Mesenchymal stem cell (in vitro differentiated cells and primary cell): ENCODE results near the gene ZNF628.

Source experiments
- DNase-seq: peaks from one replicate; pipeline ENCODE4 v3.0.0-alpha.2; 2013
- H2AFZ ChIP-seq: one replicate; pipeline ENCODE4 v1.6.1; 2013; ENCODE audit warnings: low read depth, mild to moderate bottlenecking, control low read depth, inconsistent platforms, low read length, moderate library complexity
- H2AK5ac ChIP-seq: 2 replicates; pipeline ENCODE4 v1.6.1; 2013; ENCODE audit warnings: low read length, moderate library complexity, mild to moderate bottlenecking, inconsistent platforms; ENCODE audit not compliant: severe bottlenecking
- H2BK120ac ChIP-seq: one replicate; pipeline ENCODE4 v1.6.1; 2013; ENCODE audit warnings: low read depth, mild to moderate bottlenecking, inconsistent platforms, low read length, moderate library complexity
- H2BK12ac ChIP-seq, 2 experiments: one replicate each; pipeline ENCODE4 v1.6.1; 2013; ENCODE audit warnings: inconsistent platforms in 2 of 2, low read length in 2 of 2, mild to moderate bottlenecking in 2 of 2, moderate library complexity in 2 of 2, control low read depth in 1 of 2
- H2BK15ac ChIP-seq: one replicate; pipeline ENCODE4 v1.6.1; 2013; ENCODE audit warnings: mild to moderate bottlenecking, low read depth, inconsistent platforms; ENCODE audit not compliant: poor library complexity, severe bottlenecking
- H2BK5ac ChIP-seq: 2 replicates; pipeline ENCODE4 v1.6.1; 2013; ENCODE audit warnings: low read depth, mild to moderate bottlenecking, low read length, control low read depth, inconsistent platforms; ENCODE audit not compliant: poor library complexity, severe bottlenecking
- H3K14ac ChIP-seq, 2 experiments: one replicate each; pipeline ENCODE4 v1.6.1; 2013; ENCODE audit warnings: inconsistent platforms in 2 of 2, low read length in 2 of 2, control low read depth in 1 of 2, mild to moderate bottlenecking in 1 of 2, moderate library complexity in 1 of 2
- H3K18ac ChIP-seq, 2 experiments: one replicate each; pipeline ENCODE4 v1.6.1; 2013; ENCODE audit warnings: inconsistent platforms in 2 of 2, low read length in 2 of 2, control low read depth in 1 of 2, low read depth in 1 of 2, mild to moderate bottlenecking in 1 of 2
- H3K23ac ChIP-seq, 2 experiments: one replicate each; pipeline ENCODE4 v1.6.1; 2013; ENCODE audit warnings: inconsistent platforms in 2 of 2, low read length in 2 of 2, mild to moderate bottlenecking in 2 of 2, moderate library complexity in 2 of 2, control low read depth in 1 of 2
- H3K27ac ChIP-seq: 2 replicates; pipeline ENCODE4 v1.5.1; 2013; ENCODE audit warnings: mild to moderate bottlenecking, moderate library complexity, low read length, control low read depth, inconsistent platforms; ENCODE audit not compliant: poor library complexity, severe bottlenecking
- H3K27me3 ChIP-seq, 2 experiments: 2 replicates each; pipeline versions ENCODE4 v1.6.1 to v1.7.0; 2013; ENCODE audit warnings: low read length in 2 of 2, mild to moderate bottlenecking in 2 of 2, moderate library complexity in 2 of 2, control low read depth in 1 of 2, inconsistent platforms in 1 of 2; ENCODE audit not compliant: control insufficient read depth in 1 of 2, insufficient read depth in 1 of 2
- H3K36me3 ChIP-seq, 2 experiments: 2 replicates each; pipeline versions ENCODE4 v1.6.1 to v1.7.0; 2013; ENCODE audit warnings: low read length in 2 of 2, control low read depth in 1 of 2, inconsistent platforms in 1 of 2, low read depth in 1 of 2, mild to moderate bottlenecking in 1 of 2; ENCODE audit not compliant: insufficient read depth in 2 of 2, control insufficient read depth in 1 of 2
- H3K4ac ChIP-seq, 2 experiments: one replicate each; pipeline ENCODE4 v1.6.1; 2013; ENCODE audit warnings: inconsistent platforms in 2 of 2, low read length in 2 of 2, mild to moderate bottlenecking in 2 of 2, moderate library complexity in 2 of 2, control low read depth in 1 of 2, low read depth in 1 of 2
- H3K4me1 ChIP-seq: 2 replicates; pipeline ENCODE4 v1.6.1; 2013; ENCODE audit warnings: low read depth, low read length, control low read depth; ENCODE audit not compliant: control insufficient read depth, insufficient read depth
- H3K4me2 ChIP-seq: 2 replicates; pipeline ENCODE4 v1.6.1; 2013; ENCODE audit warnings: low read length, mild to moderate bottlenecking, inconsistent platforms; ENCODE audit not compliant: poor library complexity, severe bottlenecking
- H3K4me3 ChIP-seq, 2 experiments: 2 replicates each; pipeline versions ENCODE4 v1.5.1 to v1.7.0; 2013; ENCODE audit warnings: low read length in 2 of 2, mild to moderate bottlenecking in 2 of 2, control low read depth in 1 of 2, low read depth in 1 of 2; ENCODE audit not compliant: insufficient read depth in 1 of 2
- H3K79me1 ChIP-seq: replicated peaks from 2 replicates; pipeline ENCODE4 v1.6.1; 2013; ENCODE audit warnings: mild to moderate bottlenecking, control low read depth, low read length, inconsistent platforms; ENCODE audit not compliant: poor library complexity, severe bottlenecking
- H3K9ac ChIP-seq: 2 replicates; pipeline ENCODE4 v1.7.0; 2013; ENCODE audit warnings: mild to moderate bottlenecking, low read length, moderate library complexity
- H3K9me3 ChIP-seq: 2 replicates; pipeline ENCODE4 v1.7.0; 2013; ENCODE audit warnings: mild to moderate bottlenecking, low read length; ENCODE audit not compliant: control insufficient read depth
- H4K8ac ChIP-seq: one replicate; pipeline ENCODE4 v1.6.1; 2013; ENCODE audit warnings: inconsistent platforms, mild to moderate bottlenecking, low read length, moderate library complexity
- H4K91ac ChIP-seq: one replicate; pipeline ENCODE4 v1.6.1; 2013; ENCODE audit warnings: mild to moderate bottlenecking, low read length, inconsistent platforms
- WGBS: methylation state at CpG from one replicate; pipeline ENCODE4 v1.1.7; 2013; ENCODE audit warnings: mixed read lengths; 5-methylcytosine and 5-hydroxymethylcytosine counted together

The ZNF628 gene

DNA sequence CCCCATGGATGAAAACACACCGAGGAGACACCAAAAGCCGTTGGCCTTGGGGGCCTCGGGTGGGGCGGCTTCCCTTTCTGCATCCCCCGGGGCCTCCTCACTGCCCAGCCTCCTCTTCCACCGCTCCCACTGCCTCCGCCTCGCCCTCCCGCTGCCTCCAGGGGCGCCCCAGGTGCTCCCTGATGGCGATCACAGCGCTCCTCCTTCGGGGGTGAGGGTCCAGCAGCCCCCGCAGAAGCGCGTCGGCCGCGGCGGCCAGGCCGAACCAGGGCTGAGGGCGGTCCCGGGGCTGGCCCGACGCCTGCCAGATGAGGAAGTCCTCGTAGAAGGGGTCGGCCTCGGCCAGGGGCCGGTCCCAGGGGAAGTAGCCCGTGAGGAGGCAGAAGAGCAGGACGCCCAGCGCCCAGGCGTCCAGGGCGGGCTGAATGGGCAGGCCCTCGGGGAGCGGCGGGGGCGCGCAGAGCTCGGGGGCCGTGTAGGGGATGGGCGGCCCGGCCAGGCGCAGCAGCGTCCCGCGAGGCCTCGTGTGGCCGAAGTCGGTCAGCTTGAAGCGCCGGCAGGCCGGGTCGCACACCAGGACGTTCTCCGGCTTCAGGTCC lies 53.3 kb downstream of the ZNF628 start:
- Histone ChIP-seq H3K27ac (no peak overlapping the region), H4K91ac (no peak overlapping the region), H3K18ac (no peak overlapping the region), H3K4me3 (no peak overlapping the region), H3K14ac (no peak overlapping the region), H2AFZ (no peak overlapping the region), H3K9ac (no peak overlapping the region), H3K23ac (no peak overlapping the region), H3K27me3 (peaks cover 0 to 15% of the 10 kb centered on the region in 2 experiments), H2BK5ac (no peak overlapping the region), H3K4ac (no peak overlapping the region), H2BK15ac (no peak overlapping the region), H2BK12ac (no peak overlapping the region), H3K4me2 (no peak overlapping the region), H2AK5ac (peak overlapping the region; percentile 35), H3K36me3 (peaks cover 0 to 7% of the 10 kb centered on the region in 2 experiments), H3K9me3 (no peaks in the 10 kb centered on the region), H3K79me1 (no peaks in the 10 kb centered on the region), H2BK120ac (no peak overlapping the region), H3K4me1 (peaks cover 35% of the 10 kb centered on the region), H4K8ac (no peak overlapping the region)
- DNase-seq: no peak
- WGBS: 90% methylated on average over 50 of the region's 56 CpGs

DNA sequence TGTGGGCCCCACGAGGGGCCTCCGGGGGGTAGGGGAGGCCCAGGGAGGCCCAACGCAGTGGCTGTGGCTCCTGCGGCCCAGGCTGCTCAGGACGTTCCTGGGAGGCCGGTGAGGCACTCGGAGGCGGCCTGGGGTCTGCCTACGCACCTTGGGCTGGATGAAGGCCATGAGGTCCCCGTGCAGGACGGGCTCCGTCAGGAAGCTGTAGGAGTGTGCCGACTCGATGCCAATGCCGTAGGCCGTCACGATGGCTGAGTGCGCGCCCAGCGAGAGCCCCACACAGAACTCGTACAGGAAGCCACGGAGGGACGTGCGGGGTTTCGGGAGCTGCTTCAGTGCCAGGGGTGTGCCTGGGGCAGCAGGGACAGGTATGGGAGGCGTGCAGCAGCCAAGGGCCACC lies 54.6 kb downstream of the ZNF628 start:
- no peak overlapping the region for H3K14ac ChIP-seq
- H3K9ac ChIP-seq: no peak overlapping the region
- no peaks in the 10 kb centered on the region for H3K9me3 ChIP-seq
- H3K4me1 ChIP-seq: peaks cover 33% of the 10 kb centered on the region
- no peak overlapping the region for H2AFZ ChIP-seq
- no peak overlapping the region for H3K4ac ChIP-seq
- no peak overlapping the region for H2BK120ac ChIP-seq
- H3K27ac ChIP-seq: no peak overlapping the region
- no peak overlapping the region for H2BK12ac ChIP-seq
- H4K8ac ChIP-seq: no peak overlapping the region
- H2BK15ac ChIP-seq: no peak overlapping the region
- no peak overlapping the region for H3K4me2 ChIP-seq
- no peak overlapping the region for H2BK5ac ChIP-seq
- H4K91ac ChIP-seq: no peak overlapping the region
- peaks cover 0 to 7% of the 10 kb centered on the region in 2 experiments for H3K36me3 ChIP-seq
- no peak overlapping the region for H3K18ac ChIP-seq
- no peak overlapping the region for H3K23ac ChIP-seq
- H2AK5ac ChIP-seq: no peak overlapping the region
- no peaks in the 10 kb centered on the region for H3K79me1 ChIP-seq
- DNase-seq: no peak
- 92% methylated on average over 26 of the region's 26 CpGs for WGBS
- H3K27me3 ChIP-seq: peaks cover 0 to 12% of the 10 kb centered on the region in 2 experiments
- no peak overlapping the region for H3K4me3 ChIP-seq
